ENCODE results near the gene STK25.

DNA sequence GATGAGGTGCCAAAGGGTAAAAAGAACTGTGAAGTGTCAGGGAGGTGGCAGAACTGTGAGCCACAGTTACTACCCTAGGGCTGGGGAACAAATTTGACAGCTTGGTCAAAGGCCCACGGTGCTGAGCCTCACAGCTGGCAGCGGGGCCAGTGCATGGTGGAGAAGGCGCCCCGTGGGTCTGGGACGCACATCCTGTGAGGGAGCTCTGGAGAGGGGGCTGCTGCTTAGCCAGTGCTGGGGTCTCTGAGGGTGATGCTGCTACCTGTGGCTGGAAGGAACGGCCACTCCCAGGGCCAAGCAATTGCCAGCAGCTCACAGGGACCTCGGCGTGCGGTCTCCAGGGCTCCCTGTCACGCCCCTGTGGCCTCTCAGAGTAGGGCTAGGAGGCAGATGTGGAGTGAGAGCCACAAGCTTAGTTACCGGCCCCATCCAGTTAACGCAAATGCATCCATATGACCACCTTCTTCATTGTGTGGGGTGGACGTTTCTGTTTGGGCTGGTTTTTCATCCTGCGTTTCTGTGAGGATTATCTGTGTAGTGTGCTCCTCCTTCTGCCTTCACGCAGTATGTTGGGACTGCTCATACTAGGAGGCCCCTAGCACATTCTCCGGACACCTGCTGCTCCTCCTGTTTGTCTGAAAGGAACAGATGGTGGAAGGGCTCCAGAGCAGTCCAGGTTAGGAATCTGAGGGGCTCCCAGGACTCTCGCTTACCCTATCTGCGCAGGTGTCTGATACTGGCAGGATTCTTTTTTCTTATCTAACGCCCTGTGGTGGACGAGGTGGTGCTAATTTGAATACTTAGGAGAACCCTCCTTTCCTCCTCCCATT is 26.0 kb downstream of the STK25 start:
- TF ChIP-seq, protein P1, sequence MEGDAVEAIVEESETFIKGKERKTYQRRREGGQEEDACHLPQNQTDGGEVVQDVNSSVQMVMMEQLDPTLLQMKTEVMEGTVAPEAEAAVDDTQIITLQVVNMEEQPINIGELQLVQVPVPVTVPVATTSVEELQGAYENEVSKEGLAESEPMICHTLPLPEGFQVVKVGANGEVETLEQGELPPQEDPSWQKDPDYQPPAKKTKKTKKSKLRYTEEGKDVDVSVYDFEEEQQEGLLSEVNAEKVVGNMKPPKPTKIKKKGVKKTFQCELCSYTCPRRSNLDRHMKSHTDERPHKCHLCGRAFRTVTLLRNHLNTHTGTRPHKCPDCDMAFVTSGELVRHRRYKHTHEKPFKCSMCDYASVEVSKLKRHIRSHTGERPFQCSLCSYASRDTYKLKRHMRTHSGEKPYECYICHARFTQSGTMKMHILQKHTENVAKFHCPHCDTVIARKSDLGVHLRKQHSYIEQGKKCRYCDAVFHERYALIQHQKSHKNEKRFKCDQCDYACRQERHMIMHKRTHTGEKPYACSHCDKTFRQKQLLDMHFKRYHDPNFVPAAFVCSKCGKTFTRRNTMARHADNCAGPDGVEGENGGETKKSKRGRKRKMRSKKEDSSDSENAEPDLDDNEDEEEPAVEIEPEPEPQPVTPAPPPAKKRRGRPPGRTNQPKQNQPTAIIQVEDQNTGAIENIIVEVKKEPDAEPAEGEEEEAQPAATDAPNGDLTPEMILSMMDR (IDR thresholded peaks at IDR 0.05 in 8 of 11, conservative IDR thresholded peaks at IDR 0.05 in 3 of 11): no peak
- no peak for TF ChIP-seq POLR2A (IDR thresholded peaks at IDR 0.05)
- peak in 1 of 3 donors; percentile 10 for TF ChIP-seq POLR2AphosphoS5 (IDR thresholded peaks at IDR 0.05)
